Measurements from ENCODE around the gene SLIT3.

SLIT3 gene

GRCh38 chr5:168801567-168801966 is 499.4 kb downstream of the SLIT3 start:
- TF ChIP-seq OVOL3 (tag by site-specific recombination; IDR thresholded peaks at IDR 0.05), result no peak
- no peak for TF ChIP-seq PRDM4 (tag by site-specific recombination; IDR thresholded peaks at IDR 0.05)
- TF ChIP-seq ZBTB8A (tag by site-specific recombination; IDR thresholded peaks at IDR 0.05), result no peak
- no peak for TF ChIP-seq ZNF571 (tag by site-specific recombination; IDR thresholded peaks at IDR 0.05)
- TF ChIP-seq ZEB2 (tag by site-specific recombination; IDR thresholded peaks at IDR 0.05), result no peak
- no peak for TF ChIP-seq ZNF169 (tag by site-specific recombination; IDR thresholded peaks at IDR 0.05)
- TF ChIP-seq MYNN (tag by site-specific recombination; IDR thresholded peaks at IDR 0.05; ENCODE audit: borderline replicate concordance), result no peak
- TF ChIP-seq ZNF398 (tag by site-specific recombination; IDR thresholded peaks at IDR 0.05), result no peak
- no peak for TF ChIP-seq WT1 (tag by site-specific recombination; IDR thresholded peaks at IDR 0.05)
- no peak for TF ChIP-seq ZNF596 (tag by site-specific recombination; IDR thresholded peaks at IDR 0.05)
- TF ChIP-seq GLIS1 (tag by site-specific recombination; IDR thresholded peaks at IDR 0.05), result no peak
- TF ChIP-seq BCL11A (tag by site-specific recombination; IDR thresholded peaks at IDR 0.05; ENCODE audit: low read depth), result no peak
- TF ChIP-seq GLIS2 (tag by site-specific recombination; IDR thresholded peaks at IDR 0.05), result no peak
- TF ChIP-seq ZNF704 (tag by site-specific recombination; IDR thresholded peaks at IDR 0.05), result no peak
- TF ChIP-seq ZNF423 (tag by site-specific recombination; IDR thresholded peaks at IDR 0.05), result no peak
- TF ChIP-seq ZNF404 (tag by site-specific recombination; IDR thresholded peaks at IDR 0.05), result no peak
- no peak for TF ChIP-seq ZNF366 (tag by site-specific recombination; conservative IDR thresholded peaks at IDR 0.05)
- no peak for TF ChIP-seq KLF16 (tag by site-specific recombination; IDR thresholded peaks at IDR 0.05)
- no peak for TF ChIP-seq ZNF518A (tag by site-specific recombination; conservative IDR thresholded peaks at IDR 0.05; ENCODE audit: low read depth)
- ChIA-PET CTCF (interaction anchor here (0.6 to 1.1 kb wide), 2 partner anchors 16 to 57 kb away, joined by 4 read pairs; no protein-coding TSS in a partner anchor), POLR2A (no interaction called here)
- Histone ChIP-seq H3K27ac (ENCODE audit: extremely low read depth, low read depth, low read length) (no peak overlapping the region), H3K9me3 (ENCODE audit: control insufficient read depth, insufficient read depth, low read depth, low read length) (no peaks in the 10 kb centered on the region), H3K4me1 (ENCODE audit: control insufficient read depth, insufficient read depth, low read length) (no peaks in the 10 kb centered on the region), H3K4me3 (ENCODE audit: low read depth, low read length) (no peak overlapping the region), H3K36me3 (ENCODE audit: control insufficient read depth in 2 of 2, insufficient read depth in 1 of 2, low read length in 2 of 2) (no peaks in the 10 kb centered on the region)
